Astrocyte of the spinal cord (primary cell): Measurements from ENCODE around the gene SYT1.

ENCODE experiments used
- DNase-seq: peaks from one replicate; pipeline ENCODE4 v3.0.0; 2011; ENCODE audit warnings: low read depth, low spot score
- H3K4me3 ChIP-seq: 2 replicates; pipeline ENCODE4 v1.5.1; 2011; ENCODE audit warnings: low read depth, mild to moderate bottlenecking, low read length, moderate library complexity
- in situ Hi-C: cut with HindIII; loops from 2 replicates; pipeline ENCODE4 v1.10.0; 2017; ENCODE audit warnings: low sequenced_read_pairs
- TF ChIP-seq, protein P1 (sequence below): IDR thresholded peaks from 2 replicates; pipeline ENCODE4 v1.5.1; 2012; ENCODE audit warnings: low read depth, mild to moderate bottlenecking, low read length, inconsistent platforms

SYT1 gene

DNA sequence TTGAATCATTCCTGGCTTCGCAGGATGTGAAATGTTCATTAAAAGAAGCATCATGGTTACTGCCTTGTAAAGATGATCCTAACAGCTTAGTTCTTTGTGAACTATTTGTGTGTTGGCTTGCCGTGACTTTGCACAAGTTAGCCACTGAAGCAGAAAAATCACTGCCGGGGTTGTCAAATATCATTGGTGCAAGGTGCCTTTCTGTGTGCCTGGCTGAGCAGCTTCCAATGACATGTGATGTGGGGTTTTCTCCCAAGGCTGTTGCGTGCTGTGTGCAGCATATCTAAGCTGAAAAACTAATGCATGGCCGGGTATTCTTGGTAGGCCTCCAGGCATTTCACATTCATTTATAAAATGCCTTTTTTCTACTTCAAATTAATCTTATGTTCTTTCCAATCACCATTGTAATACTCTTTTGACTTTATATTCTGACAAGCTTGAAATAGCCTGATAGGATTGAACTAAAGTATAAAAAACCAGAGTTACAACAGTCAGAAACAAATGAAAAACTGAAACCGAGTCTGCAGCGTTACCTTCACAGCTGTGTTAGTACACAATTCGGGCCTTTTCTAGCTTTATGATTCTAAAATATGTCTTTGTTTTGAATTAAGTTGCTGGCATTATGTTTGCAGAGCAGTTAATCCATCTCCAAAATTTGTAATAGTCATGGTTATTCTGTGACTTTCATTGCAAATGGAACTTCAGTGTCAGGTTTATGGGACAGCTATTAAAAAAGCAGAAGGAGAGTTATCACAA, 222.1 kb downstream of the SYT1 start:
- TF ChIP-seq, protein P1, sequence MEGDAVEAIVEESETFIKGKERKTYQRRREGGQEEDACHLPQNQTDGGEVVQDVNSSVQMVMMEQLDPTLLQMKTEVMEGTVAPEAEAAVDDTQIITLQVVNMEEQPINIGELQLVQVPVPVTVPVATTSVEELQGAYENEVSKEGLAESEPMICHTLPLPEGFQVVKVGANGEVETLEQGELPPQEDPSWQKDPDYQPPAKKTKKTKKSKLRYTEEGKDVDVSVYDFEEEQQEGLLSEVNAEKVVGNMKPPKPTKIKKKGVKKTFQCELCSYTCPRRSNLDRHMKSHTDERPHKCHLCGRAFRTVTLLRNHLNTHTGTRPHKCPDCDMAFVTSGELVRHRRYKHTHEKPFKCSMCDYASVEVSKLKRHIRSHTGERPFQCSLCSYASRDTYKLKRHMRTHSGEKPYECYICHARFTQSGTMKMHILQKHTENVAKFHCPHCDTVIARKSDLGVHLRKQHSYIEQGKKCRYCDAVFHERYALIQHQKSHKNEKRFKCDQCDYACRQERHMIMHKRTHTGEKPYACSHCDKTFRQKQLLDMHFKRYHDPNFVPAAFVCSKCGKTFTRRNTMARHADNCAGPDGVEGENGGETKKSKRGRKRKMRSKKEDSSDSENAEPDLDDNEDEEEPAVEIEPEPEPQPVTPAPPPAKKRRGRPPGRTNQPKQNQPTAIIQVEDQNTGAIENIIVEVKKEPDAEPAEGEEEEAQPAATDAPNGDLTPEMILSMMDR: no peak
- H3K4me3 ChIP-seq: no peak overlapping the region
- DNase-seq: no peak
- in situ Hi-C loops: no loop called here

DNA sequence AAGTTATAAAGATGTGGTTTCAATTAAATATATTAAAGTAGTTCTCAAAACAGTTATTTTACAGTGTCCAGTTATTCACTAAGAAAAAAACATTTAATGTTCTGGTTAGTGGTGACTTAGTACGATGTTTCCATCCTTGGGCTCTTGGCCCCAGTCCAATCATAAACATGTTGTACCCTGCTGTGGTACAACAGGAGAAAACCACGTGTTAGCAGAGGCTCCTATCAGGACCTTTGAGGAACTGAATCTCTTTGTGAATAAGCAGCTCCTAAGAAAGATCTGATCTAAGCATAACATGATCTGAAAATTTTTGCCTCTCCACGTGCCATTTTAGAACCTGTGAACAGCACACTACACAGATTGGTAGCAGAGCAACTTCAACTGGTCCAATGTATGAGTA, 234.0 kb downstream of the SYT1 start:
- in situ Hi-C loops: no loop called here
- TF ChIP-seq, protein P1: no peak
- no peak overlapping the region for H3K4me3 ChIP-seq
- DNase-seq: peak; percentile 40

DNA sequence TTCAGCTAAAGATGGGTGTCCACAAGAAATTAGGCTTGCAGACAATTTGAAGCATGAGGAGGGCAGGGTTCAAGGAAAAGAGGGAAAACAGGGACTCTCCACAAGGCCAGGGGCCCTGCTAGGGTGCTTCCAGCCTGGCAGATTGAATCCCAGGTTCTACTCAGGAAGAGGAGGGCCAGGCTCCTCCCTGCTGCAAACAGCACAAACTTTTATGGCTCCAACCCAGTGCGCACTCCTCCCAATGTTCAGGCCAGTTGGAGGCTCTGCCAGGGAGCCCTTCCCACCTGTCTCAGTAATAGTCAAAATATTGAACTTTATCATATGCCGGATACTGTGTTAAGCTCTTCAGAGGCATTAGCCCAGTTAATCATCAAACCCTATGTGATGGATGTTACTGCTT, 244.4 kb downstream of the SYT1 start:
- TF ChIP-seq, protein P1: no peak
- no peak for DNase-seq
- in situ Hi-C loops: no loop called here
- no peak overlapping the region for H3K4me3 ChIP-seq

DNA sequence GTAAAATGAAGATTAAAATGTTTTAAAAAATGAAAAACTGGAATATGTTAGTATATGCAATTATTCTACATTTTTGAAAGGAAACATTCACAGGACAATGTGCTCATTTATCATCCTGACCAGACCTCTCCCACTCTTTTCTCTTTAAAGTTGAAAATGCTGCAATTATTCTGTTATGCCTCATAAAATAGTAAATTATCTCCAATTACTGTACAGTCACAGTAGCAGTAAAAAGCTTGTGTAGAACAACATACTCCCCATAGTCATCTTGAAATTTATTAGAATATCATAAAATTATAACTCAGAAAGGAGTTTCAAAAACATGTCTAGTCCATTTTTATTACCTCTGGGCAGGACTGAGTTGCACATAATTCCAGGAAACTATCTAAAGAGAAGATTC, 250.3 kb downstream of the SYT1 start:
- TF ChIP-seq, protein P1: no peak
- DNase-seq: no peak
- in situ Hi-C loops: no loop called here
- H3K4me3 ChIP-seq: no peak overlapping the region

DNA sequence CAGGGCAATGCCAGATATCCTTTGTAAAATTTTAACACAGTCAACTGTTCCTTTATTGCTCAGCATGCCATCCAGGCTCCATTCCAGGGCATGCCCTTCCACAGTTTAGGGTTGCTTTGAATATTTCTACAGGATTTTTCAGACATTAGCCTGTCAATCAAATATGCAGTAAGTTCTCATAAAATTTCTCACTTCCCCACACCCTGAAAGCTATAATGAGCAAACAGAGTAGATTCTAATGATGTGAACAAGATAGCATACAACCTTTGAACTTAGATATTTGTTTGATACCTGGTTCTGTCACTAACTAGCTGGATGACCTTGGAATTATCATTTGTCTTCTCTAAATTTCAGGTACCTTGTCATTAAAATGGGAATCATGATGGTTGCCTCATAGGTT, 251.2 kb downstream of the SYT1 start:
- in situ Hi-C loops: no loop called here
- H3K4me3 ChIP-seq: no peak overlapping the region
- no peak for DNase-seq
- TF ChIP-seq, protein P1: no peak

DNA sequence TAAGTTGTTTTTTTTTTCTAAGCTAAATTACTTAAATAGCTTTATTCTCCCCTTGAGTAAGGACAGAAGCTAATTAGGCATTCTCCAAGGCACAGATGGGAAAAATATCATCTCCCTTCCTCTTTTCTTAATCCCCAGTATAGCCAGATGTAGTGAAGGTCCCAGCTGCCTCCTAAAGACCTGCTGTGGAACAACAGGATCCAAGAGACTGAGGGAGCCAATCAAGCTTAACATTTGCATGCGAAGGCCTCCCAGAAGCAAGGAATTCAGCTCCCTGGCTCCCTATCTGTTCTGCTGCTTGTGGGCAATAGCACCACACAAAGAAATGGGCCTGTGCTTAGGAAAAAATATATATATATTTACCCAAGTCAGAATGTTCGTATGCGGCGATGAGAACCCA, 255.2 kb downstream of the SYT1 start:
- in situ Hi-C loops: no loop called here
- DNase-seq: no peak
- H3K4me3 ChIP-seq: no peak overlapping the region
- TF ChIP-seq, protein P1: peak; percentile 7
